Naive thymus-derived CD4-positive, alpha-beta T cell (primary cell): ENCODE results near the gene SSTR1. TPM values are rescaled to one million over a fixed set of nuclear protein-coding genes. Genes with fewer than 3 reads are reported as not detected.

Experiments
- ATAC-seq: fragments of 150-1000 bp; cut with Tn5 transposase; 2 replicates; pipeline ENCODE4 v1.10.0; 2021; ENCODE audit warnings: mild to moderate bottlenecking, moderate library complexity
- CTCF ChIA-PET: fragments of 350-600 bp; sonication (Branson Sonifier 250); formaldehyde crosslinking; loops from one replicate; lab custom pipeline; 2021; ENCODE audit warnings: antibody characterized with exemption; lab: Charles Lee
- POLR2A ChIA-PET: fragments of 350-600 bp; sonication (Branson Sonifier 250); formaldehyde crosslinking; loops from one replicate; lab custom pipeline; 2021; ENCODE audit warnings: antibody characterized with exemption, inconsistent platforms; lab: Charles Lee
- DNase-seq, 9 donors: peaks; one replicate each; pipeline versions ENCODE4 v3.0.0 to v3.0.0-alpha.2; 2020 to 2022; ENCODE audit warnings: mixed read lengths in 1 of 9
- H3K27ac ChIP-seq: one replicate; pipeline ENCODE4 v1.7.0; 2013; ENCODE audit warnings: mild to moderate bottlenecking, low read depth, low read length, moderate library complexity
- H3K27me3 ChIP-seq, 2 donors: one replicate each; pipeline ENCODE4 v1.7.0; 2013; ENCODE audit warnings: low read length in 2 of 2, mild to moderate bottlenecking in 2 of 2, moderate library complexity in 2 of 2; ENCODE audit not compliant: control insufficient read depth in 2 of 2, insufficient read depth in 2 of 2
- H3K36me3 ChIP-seq, 3 experiments: 1 replicate in 2 of 3; 2 replicates in 1 of 3; pipeline ENCODE4 v1.7.0; 2013; ENCODE audit warnings: low read length in 3 of 3, mild to moderate bottlenecking in 3 of 3, moderate library complexity in 1 of 3; ENCODE audit not compliant: insufficient read depth in 3 of 3, control insufficient read depth in 2 of 3
- H3K4me1 ChIP-seq, 2 donors: one replicate each; pipeline ENCODE4 v1.7.0; 2013; ENCODE audit warnings: low read length in 2 of 2, mild to moderate bottlenecking in 2 of 2, moderate library complexity in 1 of 2; ENCODE audit not compliant: control insufficient read depth in 2 of 2, insufficient read depth in 2 of 2
- H3K4me3 ChIP-seq: 2 replicates; pipeline ENCODE4 v1.7.0; 2013; ENCODE audit warnings: mild to moderate bottlenecking, low read length
- H3K9me3 ChIP-seq, 3 experiments: 1 replicate in 2 of 3; 2 replicates in 1 of 3; pipeline ENCODE4 v1.7.0; 2013; ENCODE audit warnings: low read length in 3 of 3; ENCODE audit not compliant: control insufficient read depth in 2 of 3
- H3K27ac Mint-ChIP-seq, 9 donors: one replicate each; pipeline ENCODE4 v1.8.0; 2020 to 2022; ENCODE audit warnings: mixed read lengths in 9 of 9, mild to moderate bottlenecking in 8 of 9, moderate library complexity in 5 of 9, inconsistent platforms in 2 of 9
- H3K27me3 Mint-ChIP-seq, 5 donors: one replicate each; pipeline ENCODE4 v1.8.0; 2021 to 2022; ENCODE audit warnings: mixed read lengths in 5 of 5, mild to moderate bottlenecking in 1 of 5
- H3K36me3 Mint-ChIP-seq, 5 donors: one replicate each; pipeline ENCODE4 v1.8.0; 2020 to 2022; ENCODE audit warnings: mixed read lengths in 5 of 5, mild to moderate bottlenecking in 3 of 5, inconsistent platforms in 1 of 5
- H3K4me1 Mint-ChIP-seq, 7 donors: one replicate each; pipeline ENCODE4 v1.8.0; 2020 to 2022; ENCODE audit warnings: mixed read lengths in 7 of 7, mild to moderate bottlenecking in 3 of 7, inconsistent platforms in 1 of 7
- H3K4me3 Mint-ChIP-seq, 10 donors: one replicate each; pipeline ENCODE4 v1.8.0; 2020 to 2022; ENCODE audit warnings: mild to moderate bottlenecking in 10 of 10, mixed read lengths in 10 of 10, moderate library complexity in 6 of 10, inconsistent platforms in 2 of 10
- H3K9me3 Mint-ChIP-seq, 11 donors: one replicate each; pipeline ENCODE4 v1.8.0; 2020 to 2022; ENCODE audit warnings: mixed read lengths in 11 of 11, mild to moderate bottlenecking in 4 of 11, inconsistent platforms in 1 of 11, moderate library complexity in 1 of 11
- intact Hi-C, 2 donors: fragments of 100-400 bp; cut with micrococcal nuclease; formaldehyde crosslinking; loops; one replicate each; pipeline ENCODE4 v1.15.1; 2023
- polyA plus RNA-seq, 2 donors: library from polyadenylated mRNA; unstranded; fragments of 300-500 nt; fragmentation: Illumina TruSeq; gene quantifications; one replicate each; pipeline ENCODE4 v1.2.3, GENCODE V29; 2021
- total RNA-seq, 6 experiments: library from RNA in 5 of 6; stranded (reverse) in 5 of 6; gene quantifications; 1 replicate in 5 of 6; 2 replicates in 1 of 6; pipeline ENCODE4 v1.2.3 and lab custom pipeline; 2021 to 2026

Gene SSTR1
- total and polyA plus RNA-seq, 7 experiments from 2014 or later, result not detected

- peaks cover 0 to 3% (median 0%) of the 10 kb centered on the region in 5 donors for H3K27me3 Mint-ChIP-seq
- H3K36me3 ChIP-seq, result no peaks in the 10 kb centered on the region
- H3K27me3 ChIP-seq, result no peaks in the 10 kb centered on the region
- H3K4me1 ChIP-seq, result peaks cover 0 to 4% of the 10 kb centered on the region in 2 donors
- no peak for ATAC-seq
- H3K36me3 Mint-ChIP-seq, result no peaks in the 10 kb centered on the region
- POLR2A ChIA-PET, result no interaction called here
- CTCF ChIA-PET, result interaction anchor here (1.2 kb wide), 1 partner anchor 209 kb away, joined by 3 read pairs; no protein-coding TSS in a partner anchor
- intact Hi-C loops, result no loop called here
- no peak overlapping the region for H3K4me3 Mint-ChIP-seq
- H3K9me3 Mint-ChIP-seq, result peaks cover 0 to 2% (median 0%) of the 10 kb centered on the region in 11 donors
- H3K27ac Mint-ChIP-seq, result peak overlapping the region in 1 of 9 donors; percentile 2
- H3K4me3 ChIP-seq, result no peak overlapping the region
- no peak overlapping the region for H3K27ac ChIP-seq
- H3K4me1 Mint-ChIP-seq, result peaks cover 0 to 8% (median 5%) of the 10 kb centered on the region in 7 donors
- H3K9me3 ChIP-seq, result no peaks in the 10 kb centered on the region
- DNase-seq, result no peak
These were observed 8.0 kb upstream of the SSTR1 start for GRCh38 chr14:38199739-38200138.

- ChIA-PET CTCF (interaction anchor here (0.5 kb wide), 1 partner anchor 119 kb away, joined by 3 read pairs; no protein-coding TSS in a partner anchor), POLR2A (no interaction called here)
- Histone ChIP-seq H3K9me3 (no peaks in the 10 kb centered on the region), H3K27ac (no peak overlapping the region), H3K4me3 (no peak overlapping the region), H3K4me1 (peaks cover 0 to 4% of the 10 kb centered on the region in 2 donors), H3K36me3 (no peaks in the 10 kb centered on the region), H3K27me3 (no peaks in the 10 kb centered on the region)
- Mint-ChIP-seq H3K9me3 (peaks cover 0 to 4% (median under 1%) of the 10 kb centered on the region in 11 donors), H3K36me3 (peaks cover 0 to 3% (median 0%) of the 10 kb centered on the region in 5 donors), H3K27ac (no peak overlapping the region), H3K4me1 (peaks cover 0 to 8% (median 5%) of the 10 kb centered on the region in 7 donors), H3K27me3 (peaks cover 3 to 8% (median 5%) of the 10 kb centered on the region in 5 donors), H3K4me3 (no peak overlapping the region)
- ATAC-seq (no peak), DNase-seq (no peak)
- intact Hi-C loops, result no loop called here
These were observed 6.4 kb upstream of the SSTR1 start for GRCh38 chr14:38201137-38201828.

- no peak for DNase-seq
- peaks cover 0 to 10% (median 2%) of the 10 kb centered on the region in 11 donors for H3K9me3 Mint-ChIP-seq
- Histone ChIP-seq H3K4me1 (no peaks in the 10 kb centered on the region), H3K9me3 (no peaks in the 10 kb centered on the region), H3K27ac (no peak overlapping the region), H3K27me3 (no peaks in the 10 kb centered on the region), H3K4me3 (no peak overlapping the region), H3K36me3 (no peaks in the 10 kb centered on the region)
- H3K36me3 Mint-ChIP-seq, result peaks cover 0 to 3% (median 0%) of the 10 kb centered on the region in 5 donors
- H3K4me3 Mint-ChIP-seq, result no peak overlapping the region
- CTCF ChIA-PET, result interaction anchor here (0.7 kb wide), 1 partner anchor 99 kb away, joined by 4 read pairs; no protein-coding TSS in a partner anchor
- intact Hi-C loops, result no loop called here
- H3K27me3 Mint-ChIP-seq, result peaks cover 14 to 22% (median 17%) of the 10 kb centered on the region in 5 donors
- ATAC-seq, result no peak
- no peak overlapping the region for H3K27ac Mint-ChIP-seq
- peaks cover 0 to 4% (median 2%) of the 10 kb centered on the region in 7 donors for H3K4me1 Mint-ChIP-seq
- POLR2A ChIA-PET, result no interaction called here
These were observed 5.1 kb upstream of the SSTR1 start for GRCh38 chr14:38202444-38203191.

GRCh38 chr14:38203929-38204718 is 3.6 kb upstream of the SSTR1 start:
- POLR2A ChIA-PET, result interaction anchor here (0.6 kb wide), 1 partner anchor 142 kb away, joined by 3 read pairs; no protein-coding TSS in a partner anchor
- CTCF ChIA-PET, result no interaction called here

GRCh38 chr14:38204719-38205115 is 3.0 kb upstream of the SSTR1 start:
- H3K27me3 Mint-ChIP-seq, result peaks cover 31 to 40% (median 32%) of the 10 kb centered on the region in 5 donors
- intact Hi-C loops, result loop anchor here in 1 of 2 donors (5.0 kb wide), 1 partner anchor 612 kb away; no protein-coding TSS in a partner anchor
- ChIA-PET POLR2A (interaction anchor here (0.6 kb wide), 1 partner anchor 143 kb away, joined by 3 read pairs; no protein-coding TSS in a partner anchor), CTCF (no interaction called here)
- Histone ChIP-seq H3K27ac (no peak overlapping the region), H3K4me3 (no peak overlapping the region), H3K9me3 (no peaks in the 10 kb centered on the region), H3K27me3 (peaks cover 3 to 4% of the 10 kb centered on the region in 2 donors), H3K36me3 (no peaks in the 10 kb centered on the region), H3K4me1 (peaks cover 0 to under 1% of the 10 kb centered on the region in 2 donors)
- peaks cover 0 to 14% (median 0%) of the 10 kb centered on the region in 5 donors for H3K36me3 Mint-ChIP-seq
- ATAC-seq, result no peak
- no peak overlapping the region for H3K27ac Mint-ChIP-seq
- no peak overlapping the region for H3K4me3 Mint-ChIP-seq
- H3K4me1 Mint-ChIP-seq, result peaks cover 0 to 22% (median 19%) of the 10 kb centered on the region in 7 donors
- peaks cover 0 to 10% (median 3%) of the 10 kb centered on the region in 11 donors for H3K9me3 Mint-ChIP-seq
- DNase-seq, result no peak

More at GRCh38 chr14:38203929-38204718, 3.6 kb upstream of the SSTR1 start:
- H3K27ac Mint-ChIP-seq, result no peak overlapping the region
- Histone ChIP-seq H3K27me3 (peaks cover 0 to 3% of the 10 kb centered on the region in 2 donors), H3K4me3 (no peak overlapping the region), H3K9me3 (no peaks in the 10 kb centered on the region), H3K4me1 (no peaks in the 10 kb centered on the region), H3K27ac (no peak overlapping the region), H3K36me3 (no peaks in the 10 kb centered on the region)
- intact Hi-C loops, result no loop called here
- peaks cover 0 to 10% (median 0%) of the 10 kb centered on the region in 5 donors for H3K36me3 Mint-ChIP-seq
- peaks cover 26 to 35% (median 28%) of the 10 kb centered on the region in 5 donors for H3K27me3 Mint-ChIP-seq
- H3K4me3 Mint-ChIP-seq, result no peak overlapping the region
- H3K4me1 Mint-ChIP-seq, result peaks cover 0 to 17% (median 15%) of the 10 kb centered on the region in 7 donors
- no peak for DNase-seq
- no peak for ATAC-seq
- H3K9me3 Mint-ChIP-seq, result peaks cover 0 to 10% (median 2%) of the 10 kb centered on the region in 11 donors
